Measurements from ENCODE around the gene ERC1.

DNA sequence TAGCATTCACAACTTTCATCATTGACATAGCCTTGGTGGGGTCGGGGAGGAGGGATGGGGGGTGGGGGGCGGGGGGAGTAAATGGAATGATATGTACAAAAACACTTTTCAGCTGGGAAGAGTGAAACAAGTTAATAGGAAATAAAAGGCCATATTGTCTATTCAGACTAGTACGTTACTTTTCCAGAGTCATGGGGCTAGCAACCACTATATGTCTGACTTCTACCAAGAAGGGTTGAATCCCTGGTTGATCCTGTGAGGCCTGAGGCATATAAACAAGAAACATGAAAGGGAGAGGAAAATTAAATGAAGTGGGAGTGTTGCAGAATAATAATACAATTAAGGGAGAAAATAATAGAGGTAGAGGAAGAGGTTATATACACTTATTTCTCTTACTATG, 225.5 kb downstream of the ERC1 start:
- TF ChIP-seq POLR2A (IDR thresholded peaks at IDR 0.05; ENCODE audit: low read depth, low read length) (no peak), SMC3 (IDR thresholded peaks at IDR 0.05; ENCODE audit: low read depth, low read length) (no peak), RFX5 (IDR thresholded peaks at IDR 0.05; ENCODE audit: low read depth, low read length) (no peak), RAD21 (IDR thresholded peaks at IDR 0.05; ENCODE audit: low read length) (no peak)
- TF ChIP-seq, protein P1, sequence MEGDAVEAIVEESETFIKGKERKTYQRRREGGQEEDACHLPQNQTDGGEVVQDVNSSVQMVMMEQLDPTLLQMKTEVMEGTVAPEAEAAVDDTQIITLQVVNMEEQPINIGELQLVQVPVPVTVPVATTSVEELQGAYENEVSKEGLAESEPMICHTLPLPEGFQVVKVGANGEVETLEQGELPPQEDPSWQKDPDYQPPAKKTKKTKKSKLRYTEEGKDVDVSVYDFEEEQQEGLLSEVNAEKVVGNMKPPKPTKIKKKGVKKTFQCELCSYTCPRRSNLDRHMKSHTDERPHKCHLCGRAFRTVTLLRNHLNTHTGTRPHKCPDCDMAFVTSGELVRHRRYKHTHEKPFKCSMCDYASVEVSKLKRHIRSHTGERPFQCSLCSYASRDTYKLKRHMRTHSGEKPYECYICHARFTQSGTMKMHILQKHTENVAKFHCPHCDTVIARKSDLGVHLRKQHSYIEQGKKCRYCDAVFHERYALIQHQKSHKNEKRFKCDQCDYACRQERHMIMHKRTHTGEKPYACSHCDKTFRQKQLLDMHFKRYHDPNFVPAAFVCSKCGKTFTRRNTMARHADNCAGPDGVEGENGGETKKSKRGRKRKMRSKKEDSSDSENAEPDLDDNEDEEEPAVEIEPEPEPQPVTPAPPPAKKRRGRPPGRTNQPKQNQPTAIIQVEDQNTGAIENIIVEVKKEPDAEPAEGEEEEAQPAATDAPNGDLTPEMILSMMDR (conservative IDR thresholded peaks at IDR 0.05; ENCODE audit: low read depth, low read length): no peak
- TF ChIP-seq, protein P2, sequence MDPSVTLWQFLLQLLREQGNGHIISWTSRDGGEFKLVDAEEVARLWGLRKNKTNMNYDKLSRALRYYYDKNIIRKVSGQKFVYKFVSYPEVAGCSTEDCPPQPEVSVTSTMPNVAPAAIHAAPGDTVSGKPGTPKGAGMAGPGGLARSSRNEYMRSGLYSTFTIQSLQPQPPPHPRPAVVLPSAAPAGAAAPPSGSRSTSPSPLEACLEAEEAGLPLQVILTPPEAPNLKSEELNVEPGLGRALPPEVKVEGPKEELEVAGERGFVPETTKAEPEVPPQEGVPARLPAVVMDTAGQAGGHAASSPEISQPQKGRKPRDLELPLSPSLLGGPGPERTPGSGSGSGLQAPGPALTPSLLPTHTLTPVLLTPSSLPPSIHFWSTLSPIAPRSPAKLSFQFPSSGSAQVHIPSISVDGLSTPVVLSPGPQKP (IDR thresholded peaks at IDR 0.05; ENCODE audit: borderline replicate concordance, low read depth, low read length): no peak
